Liver (tissue), 9 donors: ENCODE results near the gene PROX2. TPM values are rescaled to one million over a fixed set of nuclear protein-coding genes. Genes with fewer than 3 reads are reported as not detected.

Source experiments
- DNase-seq: peaks from one replicate; pipeline ENCODE4 v3.0.0-alpha.2; 2017; ENCODE audit warnings: low spot score
- H3K27ac ChIP-seq, 2 donors: one replicate each; pipeline ENCODE4 v1.7.0; 2013; ENCODE audit warnings: inconsistent platforms in 2 of 2, low read length in 2 of 2, control low read depth in 1 of 2, low read depth in 1 of 2, mild to moderate bottlenecking in 1 of 2
- H3K27me3 ChIP-seq, 4 donors: one replicate each; pipeline versions ENCODE4 v1.6.1 to v1.7.0; 2013; ENCODE audit warnings: low read length in 3 of 4, inconsistent platforms in 1 of 4, mild to moderate bottlenecking in 1 of 4, moderate library complexity in 1 of 4; ENCODE audit not compliant: control insufficient read depth in 4 of 4, insufficient read depth in 4 of 4
- H3K36me3 ChIP-seq, 4 donors: one replicate each; pipeline versions ENCODE4 v1.6.1 to v1.7.0; 2013; ENCODE audit warnings: low read length in 3 of 4, mild to moderate bottlenecking in 3 of 4, low read depth in 1 of 4, moderate library complexity in 1 of 4; ENCODE audit not compliant: control insufficient read depth in 4 of 4, insufficient read depth in 3 of 4
- H3K4me1 ChIP-seq, 4 donors: one replicate each; pipeline versions ENCODE4 v1.6.1 to v1.7.0; 2013; ENCODE audit warnings: low read length in 3 of 4, mild to moderate bottlenecking in 3 of 4, moderate library complexity in 1 of 4; ENCODE audit not compliant: control insufficient read depth in 4 of 4, insufficient read depth in 4 of 4
- H3K4me3 ChIP-seq, 3 donors: one replicate each; pipeline versions ENCODE4 v1.6.1 to v1.7.0; 2013; ENCODE audit warnings: low read length in 3 of 3, control low read depth in 1 of 3, low read depth in 1 of 3, mild to moderate bottlenecking in 1 of 3
- H3K9ac ChIP-seq, 2 donors: one replicate each; pipeline ENCODE4 v1.7.0; 2013; ENCODE audit warnings: low read length in 2 of 2, mild to moderate bottlenecking in 2 of 2, moderate library complexity in 2 of 2, control low read depth in 1 of 2, low read depth in 1 of 2
- H3K9me3 ChIP-seq, 4 donors: one replicate each; pipeline versions ENCODE4 v1.6.1 to v1.7.0; 2013; ENCODE audit warnings: low read length in 3 of 4; ENCODE audit not compliant: control insufficient read depth in 4 of 4
- CTCF ChIP-seq: fragments of 150-350 bp; IDR thresholded peaks from 2 replicates; pipeline ENCODE4 v1.5.1; 2017; ENCODE audit warnings: improper control_type of control experiment, low read depth, low read length; ENCODE audit not compliant: missing input control
- EGR1 ChIP-seq, 2 donors: IDR thresholded peaks; 2 replicates each; pipeline ENCODE4 v1.6.1; 2016 to 2018; ENCODE audit warnings: antibody characterized with exemption in 2 of 2, low read depth in 2 of 2
- FOXA1 ChIP-seq: IDR thresholded peaks from 2 replicates; pipeline ENCODE4 v1.6.1; 2016; ENCODE audit warnings: antibody characterized with exemption
- FOXA2 ChIP-seq: IDR thresholded peaks from 2 replicates; pipeline ENCODE4 v1.6.1; 2016; ENCODE audit warnings: antibody characterized with exemption
- GABPA ChIP-seq, 2 donors: IDR thresholded peaks in 1 of 2; conservative IDR thresholded peaks in 1 of 2; 2 replicates each; pipeline ENCODE4 v1.6.1; 2016; ENCODE audit warnings: antibody characterized with exemption in 2 of 2, mild to moderate bottlenecking in 1 of 2, moderate library complexity in 1 of 2
- HNF4A ChIP-seq, 2 donors: conservative IDR thresholded peaks; 2 replicates each; pipeline ENCODE4 v1.6.1; 2016; ENCODE audit warnings: antibody characterized with exemption in 2 of 2, mild to moderate bottlenecking in 2 of 2
- HNF4G ChIP-seq: IDR thresholded peaks from 2 replicates; pipeline ENCODE4 v1.6.1; 2016; ENCODE audit warnings: antibody characterized with exemption
- JUND ChIP-seq, 2 donors: IDR thresholded peaks; 2 replicates each; pipeline ENCODE4 v1.6.1; 2016; ENCODE audit warnings: antibody characterized with exemption in 2 of 2
- NR2F2 ChIP-seq: IDR thresholded peaks from 2 replicates; pipeline ENCODE4 v1.6.1; 2016; ENCODE audit warnings: antibody characterized with exemption
- RAD21 ChIP-seq, 2 donors: IDR thresholded peaks; 2 replicates each; pipeline ENCODE4 v1.6.1; 2016; ENCODE audit warnings: antibody characterized with exemption in 2 of 2, mild to moderate bottlenecking in 2 of 2
- SP1 ChIP-seq: IDR thresholded peaks from 2 replicates; pipeline ENCODE4 v1.6.1; 2018; ENCODE audit warnings: antibody characterized with exemption, mild to moderate bottlenecking
- TAF1 ChIP-seq: conservative IDR thresholded peaks from 2 replicates; pipeline ENCODE4 v1.6.1; 2016; ENCODE audit warnings: antibody characterized with exemption, mild to moderate bottlenecking
- YY1 ChIP-seq: IDR thresholded peaks from 2 replicates; pipeline ENCODE4 v1.6.1; 2016; ENCODE audit warnings: antibody characterized with exemption, mild to moderate bottlenecking
- WGBS: extraction: QIAGEN DNeasy Blood & Tissue Kit; methylation state at CpG from one replicate; pipeline ENCODE4 v1.1.7; 2013; 5-methylcytosine and 5-hydroxymethylcytosine counted together
- polyA plus RNA-seq, 2 donors: library from polyadenylated mRNA; stranded (reverse) in 1 of 2; unstranded in 1 of 2; fragments of 200-250 nt in 1 of 2; fragments of >200 nt in 1 of 2; fragmentation: Nextera tagmentation in 1 of 2; extraction: Ambion mirVana in 1 of 2; gene quantifications; one replicate each; pipeline versions ENCODE4 v1.2.1 to v1.2.3, GENCODE V29; 2013 to 2015
- total RNA-seq, 2 donors: library from RNA; depleted of rRNA; stranded (reverse); fragments of >200 nt; gene quantifications; one replicate each; pipeline ENCODE4 v1.2.3, GENCODE V29; 2014
- TF ChIP-seq, protein P1 (sequence below): IDR thresholded peaks from 2 replicates; pipeline ENCODE4 v1.6.1; 2016; ENCODE audit warnings: antibody characterized with exemption
- TF ChIP-seq, protein P2 (sequence below): IDR thresholded peaks from 2 replicates; pipeline ENCODE4 v1.6.1; 2016; ENCODE audit warnings: antibody characterized with exemption
- TF ChIP-seq, protein P3 (sequence below): IDR thresholded peaks from 2 replicates; pipeline ENCODE4 v1.6.1; 2016; ENCODE audit warnings: antibody characterized with exemption, mild to moderate bottlenecking
- TF ChIP-seq, protein P4 (sequence below): IDR thresholded peaks from 2 replicates; pipeline ENCODE4 v1.6.1; 2016; ENCODE audit warnings: antibody characterized with exemption
- donor health status: healthy.
- donor health status: healthy.
- donor health status: healthy.
- donor health status: healthy.
- donor health status: healthy.

Gene PROX2
- total and polyA plus RNA-seq, 4 donors, result 0.06 TPM; not detected in 3

- TF ChIP-seq, protein P1, sequence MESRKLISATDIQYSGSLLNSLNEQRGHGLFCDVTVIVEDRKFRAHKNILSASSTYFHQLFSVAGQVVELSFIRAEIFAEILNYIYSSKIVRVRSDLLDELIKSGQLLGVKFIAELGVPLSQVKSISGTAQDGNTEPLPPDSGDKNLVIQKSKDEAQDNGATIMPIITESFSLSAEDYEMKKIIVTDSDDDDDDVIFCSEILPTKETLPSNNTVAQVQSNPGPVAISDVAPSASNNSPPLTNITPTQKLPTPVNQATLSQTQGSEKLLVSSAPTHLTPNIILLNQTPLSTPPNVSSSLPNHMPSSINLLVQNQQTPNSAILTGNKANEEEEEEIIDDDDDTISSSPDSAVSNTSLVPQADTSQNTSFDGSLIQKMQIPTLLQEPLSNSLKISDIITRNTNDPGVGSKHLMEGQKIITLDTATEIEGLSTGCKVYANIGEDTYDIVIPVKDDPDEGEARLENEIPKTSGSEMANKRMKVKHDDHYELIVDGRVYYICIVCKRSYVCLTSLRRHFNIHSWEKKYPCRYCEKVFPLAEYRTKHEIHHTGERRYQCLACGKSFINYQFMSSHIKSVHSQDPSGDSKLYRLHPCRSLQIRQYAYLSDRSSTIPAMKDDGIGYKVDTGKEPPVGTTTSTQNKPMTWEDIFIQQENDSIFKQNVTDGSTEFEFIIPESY, result no peak
- TF ChIP-seq RAD21 (IDR thresholded peaks at IDR 0.05) (no peak), YY1 (no peak), FOXA2 (no peak), CTCF (no peak)
- no peak overlapping the region for H3K4me3 ChIP-seq
- no peak for DNase-seq
- no peaks in the 10 kb centered on the region for H3K27me3 ChIP-seq
- H3K36me3 ChIP-seq, result peaks cover 0 to 10% (median under 1%) of the 10 kb centered on the region in 4 donors
- peaks cover 0 to 4% (median 1%) of the 10 kb centered on the region in 4 donors for H3K4me1 ChIP-seq
- no peak overlapping the region for H3K27ac ChIP-seq
- H3K9me3 ChIP-seq, result no peaks in the 10 kb centered on the region
- WGBS, result 75% methylated on average over 9 of the region's 9 CpGs
- H3K9ac ChIP-seq, result no peak overlapping the region
Observed at GRCh38 chr14:74908861-74909341, 33.0 kb upstream of the PROX2 start.

DNA sequence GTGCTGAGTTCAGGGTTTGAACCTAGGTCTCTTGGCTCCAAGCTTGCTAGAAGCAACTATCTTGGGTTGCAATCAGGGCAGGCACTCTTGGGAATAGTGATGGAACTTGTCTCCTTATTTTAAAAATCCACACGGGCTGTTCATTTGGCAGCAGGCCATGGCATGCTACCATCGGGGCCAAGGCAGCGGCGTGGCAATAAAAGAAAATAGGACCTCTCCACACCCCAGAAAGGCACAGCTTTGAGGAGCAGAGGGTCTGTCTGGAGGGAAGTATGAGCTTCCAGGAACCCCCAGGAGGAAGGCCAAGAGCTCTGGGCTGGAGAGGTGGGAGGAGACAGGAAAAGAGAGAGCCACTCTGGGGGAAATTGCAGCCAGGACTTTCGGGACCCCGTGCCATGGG lies 31.8 kb upstream of the PROX2 start:
- Histone ChIP-seq H3K4me1 (no peaks in the 10 kb centered on the region), H3K9me3 (no peaks in the 10 kb centered on the region), H3K27me3 (no peaks in the 10 kb centered on the region), H3K36me3 (peaks cover 0 to 18% (median 7%) of the 10 kb centered on the region in 4 donors), H3K4me3 (no peak overlapping the region), H3K27ac (no peak overlapping the region), H3K9ac (no peak overlapping the region)
- TF ChIP-seq FOXA2 (no peak), TAF1 (no peak), YY1 (no peak), EGR1 (IDR thresholded peaks at IDR 0.05; ENCODE audit: low read depth in 2 of 2) (no peak), JUND (IDR thresholded peaks at IDR 0.05) (no peak), NR2F2 (no peak), GABPA (IDR thresholded peaks at IDR 0.05 in 1 of 2, conservative IDR thresholded peaks at IDR 0.05 in 1 of 2) (no peak), FOXA1 (no peak), RAD21 (IDR thresholded peaks at IDR 0.05) (no peak), CTCF (no peak), HNF4G (no peak), HNF4A (conservative IDR thresholded peaks at IDR 0.05) (no peak), SP1 (no peak)
- TF ChIP-seq, protein P2, sequence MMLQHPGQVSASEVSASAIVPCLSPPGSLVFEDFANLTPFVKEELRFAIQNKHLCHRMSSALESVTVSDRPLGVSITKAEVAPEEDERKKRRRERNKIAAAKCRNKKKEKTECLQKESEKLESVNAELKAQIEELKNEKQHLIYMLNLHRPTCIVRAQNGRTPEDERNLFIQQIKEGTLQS, result no peak
- TF ChIP-seq, protein P1, result no peak
- TF ChIP-seq, protein P3, sequence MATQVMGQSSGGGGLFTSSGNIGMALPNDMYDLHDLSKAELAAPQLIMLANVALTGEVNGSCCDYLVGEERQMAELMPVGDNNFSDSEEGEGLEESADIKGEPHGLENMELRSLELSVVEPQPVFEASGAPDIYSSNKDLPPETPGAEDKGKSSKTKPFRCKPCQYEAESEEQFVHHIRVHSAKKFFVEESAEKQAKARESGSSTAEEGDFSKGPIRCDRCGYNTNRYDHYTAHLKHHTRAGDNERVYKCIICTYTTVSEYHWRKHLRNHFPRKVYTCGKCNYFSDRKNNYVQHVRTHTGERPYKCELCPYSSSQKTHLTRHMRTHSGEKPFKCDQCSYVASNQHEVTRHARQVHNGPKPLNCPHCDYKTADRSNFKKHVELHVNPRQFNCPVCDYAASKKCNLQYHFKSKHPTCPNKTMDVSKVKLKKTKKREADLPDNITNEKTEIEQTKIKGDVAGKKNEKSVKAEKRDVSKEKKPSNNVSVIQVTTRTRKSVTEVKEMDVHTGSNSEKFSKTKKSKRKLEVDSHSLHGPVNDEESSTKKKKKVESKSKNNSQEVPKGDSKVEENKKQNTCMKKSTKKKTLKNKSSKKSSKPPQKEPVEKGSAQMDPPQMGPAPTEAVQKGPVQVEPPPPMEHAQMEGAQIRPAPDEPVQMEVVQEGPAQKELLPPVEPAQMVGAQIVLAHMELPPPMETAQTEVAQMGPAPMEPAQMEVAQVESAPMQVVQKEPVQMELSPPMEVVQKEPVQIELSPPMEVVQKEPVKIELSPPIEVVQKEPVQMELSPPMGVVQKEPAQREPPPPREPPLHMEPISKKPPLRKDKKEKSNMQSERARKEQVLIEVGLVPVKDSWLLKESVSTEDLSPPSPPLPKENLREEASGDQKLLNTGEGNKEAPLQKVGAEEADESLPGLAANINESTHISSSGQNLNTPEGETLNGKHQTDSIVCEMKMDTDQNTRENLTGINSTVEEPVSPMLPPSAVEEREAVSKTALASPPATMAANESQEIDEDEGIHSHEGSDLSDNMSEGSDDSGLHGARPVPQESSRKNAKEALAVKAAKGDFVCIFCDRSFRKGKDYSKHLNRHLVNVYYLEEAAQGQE, result no peak
- TF ChIP-seq, protein P4, sequence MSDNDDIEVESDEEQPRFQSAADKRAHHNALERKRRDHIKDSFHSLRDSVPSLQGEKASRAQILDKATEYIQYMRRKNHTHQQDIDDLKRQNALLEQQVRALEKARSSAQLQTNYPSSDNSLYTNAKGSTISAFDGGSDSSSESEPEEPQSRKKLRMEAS, result no peak
- 51% methylated on average over 6 of the region's 6 CpGs for WGBS
- DNase-seq, result no peak
